Spleen (tissue), 7 donors: ENCODE results near the gene TMEM134.

Experiments used
- CTCF ChIP-seq, 11 experiments: fragments of 200-600 bp in 7 of 11; fragments of 450-650 bp in 4 of 11; sonication (generic) in 4 of 11; IDR thresholded peaks in 8 of 11; conservative IDR thresholded peaks in 3 of 11; 1 replicate in 7 of 11; 2 replicates in 4 of 11; pipeline versions ENCODE4 v1.4.0 to v1.8.0; 2016 to 2021; ENCODE audit warnings: antibody characterized with exemption in 11 of 11, inconsistent platforms in 4 of 11, mild to moderate bottlenecking in 1 of 11
- POLR2A ChIP-seq, 3 donors: fragments of 450-650 bp; IDR thresholded peaks; one replicate each; pipeline ENCODE4 v1.5.1; 2017; ENCODE audit warnings: antibody characterized with exemption in 3 of 3, mild to moderate bottlenecking in 1 of 3
- donor health status: DM: no; HTN: no; CAD: no; lungs with moderate emphysema.
- donor health status: DM: no; HTN: no; CAD: no.
- donor health status: DM: no; HTN: no; CAD: no.

DNA sequence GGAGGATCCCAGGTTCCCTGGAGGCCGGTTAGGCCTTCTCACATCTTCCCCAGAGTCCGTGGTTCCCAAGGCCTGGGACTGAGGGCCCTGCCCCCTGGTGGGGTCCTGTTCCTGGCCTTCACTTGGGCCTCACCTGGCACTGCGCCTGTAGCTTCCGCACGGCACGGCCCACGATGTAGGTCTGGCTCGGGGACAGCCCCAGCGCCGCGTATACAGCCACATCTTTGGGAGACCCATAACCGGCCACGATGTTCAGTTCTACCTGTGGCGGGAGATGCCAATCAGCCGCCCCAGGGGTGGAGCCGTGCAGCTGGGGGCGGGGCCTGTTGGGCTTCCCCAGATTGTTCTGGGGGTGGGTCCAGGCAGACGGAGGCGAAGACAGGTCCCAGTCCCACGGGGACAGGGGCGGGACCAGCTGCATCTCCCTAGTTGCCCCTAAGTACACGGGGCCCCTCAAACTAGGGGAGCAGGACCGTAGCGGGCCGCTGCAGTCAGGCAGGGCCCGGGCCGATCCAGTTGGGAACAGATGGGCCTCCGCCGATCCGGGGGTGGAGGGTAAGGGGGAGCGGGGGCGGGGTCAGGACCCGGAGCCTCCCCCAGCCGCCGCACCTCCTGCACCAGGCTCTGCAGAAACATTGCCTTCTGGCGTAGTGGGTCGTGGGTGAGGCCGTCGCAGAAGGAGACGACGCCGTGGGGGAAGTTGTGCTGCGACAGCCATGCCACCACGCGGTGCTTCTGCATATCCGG is 23.9 kb upstream of the TMEM134 start:
- no peak for TF ChIP-seq CTCF (IDR thresholded peaks at IDR 0.05 in 8 of 11, conservative IDR thresholded peaks at IDR 0.05 in 3 of 11)
- TF ChIP-seq POLR2A (IDR thresholded peaks at IDR 0.05), result no peak
